SU-DHL-6 (cell line): ENCODE results near the gene COX4I2.

Experiments used
- H2AFZ ChIP-seq: fragments of 200-600 bp; sonication (generic); 2 replicates; pipeline ENCODE4 v1.6.1; 2014; ENCODE audit warnings: low read depth, mild to moderate bottlenecking, moderate library complexity, mixed read lengths, antibody characterized with exemption, low read length; ENCODE audit not compliant: severe bottlenecking
- H3F3A ChIP-seq: fragments of 200-600 bp; shearing (Covaris generic); 2 replicates; pipeline ENCODE4 v1.6.0; 2016; ENCODE audit warnings: antibody characterized with exemption, mild to moderate bottlenecking; ENCODE audit not compliant: insufficient read depth
- H3K27ac ChIP-seq: fragments of 200-600 bp; sonication (generic); 2 replicates; pipeline ENCODE4 v1.5.1; 2016; ENCODE audit warnings: low read depth, mild to moderate bottlenecking, low read length, moderate library complexity, mixed read lengths
- H3K27me3 ChIP-seq: fragments of 200-600 bp; sonication (generic), shearing (Covaris generic); 2 replicates; pipeline ENCODE4 v1.6.0; 2014; ENCODE audit warnings: mild to moderate bottlenecking, low read length
- H3K36me3 ChIP-seq: fragments of 200-600 bp; sonication (generic); 2 replicates; pipeline ENCODE4 v1.6.1; 2014; ENCODE audit warnings: mild to moderate bottlenecking, low read length, mixed read lengths
- H3K4me2 ChIP-seq: fragments of 300-600, 200-600 bp; shearing (Covaris generic), sonication (generic); 2 replicates; pipeline ENCODE4 v1.6.0; 2014; ENCODE audit warnings: low read length, low read depth, mild to moderate bottlenecking; ENCODE audit not compliant: poor library complexity, severe bottlenecking
- H3K4me3 ChIP-seq: fragments of 200-600 bp; sonication (generic); 2 replicates; pipeline ENCODE4 v1.5.1; 2014; ENCODE audit warnings: antibody characterized with exemption, low read length, mild to moderate bottlenecking, mixed read lengths; ENCODE audit not compliant: insufficient read depth, poor library complexity, severe bottlenecking
- H3K79me2 ChIP-seq: fragments of 200-600 bp; sonication (generic); 2 replicates; pipeline ENCODE4 v1.6.1; 2014; ENCODE audit warnings: mild to moderate bottlenecking, low read length, moderate library complexity; ENCODE audit not compliant: insufficient read depth
- H3K9ac ChIP-seq: fragments of 200-600 bp; sonication (generic); 2 replicates; pipeline ENCODE4 v1.7.0; 2014; ENCODE audit warnings: mild to moderate bottlenecking, low read length
- H3K9me2 ChIP-seq: fragments of 200-600 bp; sonication (generic); replicated peaks from 2 replicates; pipeline ENCODE4 v1.6.1; 2014; ENCODE audit warnings: low read length; ENCODE audit not compliant: insufficient read depth
- H3K9me3 ChIP-seq: fragments of 200-600 bp; sonication (generic); 2 replicates; pipeline ENCODE4 v1.6.1; 2014; ENCODE audit warnings: low read length, mixed read lengths; ENCODE audit not compliant: insufficient read depth
- H4K20me1 ChIP-seq: fragments of 200-600 bp; sonication (generic); 2 replicates; pipeline ENCODE4 v1.6.1; 2014; ENCODE audit warnings: low read depth, mild to moderate bottlenecking, antibody characterized with exemption, low read length, moderate library complexity, mixed read lengths
- CTCF ChIP-seq: fragments of 200-600 bp; sonication (generic); IDR thresholded peaks from one replicate; pipeline ENCODE4 v1.5.1; 2017; ENCODE audit warnings: antibody characterized with exemption, mild to moderate bottlenecking, low read length, moderate library complexity; ENCODE audit not compliant: insufficient read depth, poor library complexity, severe bottlenecking
- EZH2phosphoT487 ChIP-seq: fragments of 200-600 bp; sonication (generic), shearing (Covaris generic); conservative IDR thresholded peaks from 2 replicates; pipeline ENCODE4 v1.6.1; 2018; ENCODE audit warnings: mild to moderate bottlenecking, antibody characterized with exemption, low read length, moderate library complexity, mixed read lengths

COX4I2 gene

DNA sequence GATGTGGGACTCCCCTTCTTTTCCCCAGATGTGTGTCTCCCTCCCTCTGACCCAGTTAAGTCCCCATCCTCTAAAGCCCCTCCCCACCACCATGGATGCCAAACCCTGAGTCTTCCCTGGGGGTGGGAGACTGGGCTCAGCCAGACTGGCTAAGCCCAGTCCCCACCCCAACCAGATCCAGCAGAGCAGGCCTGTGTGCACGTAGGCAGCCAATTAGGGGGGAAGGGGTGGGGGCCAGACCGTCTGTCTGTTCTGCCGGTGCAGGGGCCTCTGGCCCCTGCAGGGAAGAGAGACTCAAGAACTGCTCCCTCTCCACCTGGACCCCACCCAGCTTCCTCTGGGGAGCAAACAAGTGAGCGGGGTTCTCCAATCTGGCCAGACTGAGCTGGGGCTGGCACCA, 605 bp downstream of the COX4I2 start:
- no peak for TF ChIP-seq CTCF
- TF ChIP-seq EZH2phosphoT487, result no peak
- Histone ChIP-seq H3K9me2 (no peaks in the 10 kb centered on the region), H3K79me2 (no peaks in the 10 kb centered on the region), H2AFZ (no peak overlapping the region), H4K20me1 (no peaks in the 10 kb centered on the region), H3K4me2 (no peak overlapping the region), H3K9ac (no peak overlapping the region), H3K4me3 (no peak overlapping the region), H3K27ac (no peak overlapping the region), H3K9me3 (no peaks in the 10 kb centered on the region), H3F3A (no peaks in the 10 kb centered on the region), H3K27me3 (no peaks in the 10 kb centered on the region), H3K36me3 (no peaks in the 10 kb centered on the region)

DNA sequence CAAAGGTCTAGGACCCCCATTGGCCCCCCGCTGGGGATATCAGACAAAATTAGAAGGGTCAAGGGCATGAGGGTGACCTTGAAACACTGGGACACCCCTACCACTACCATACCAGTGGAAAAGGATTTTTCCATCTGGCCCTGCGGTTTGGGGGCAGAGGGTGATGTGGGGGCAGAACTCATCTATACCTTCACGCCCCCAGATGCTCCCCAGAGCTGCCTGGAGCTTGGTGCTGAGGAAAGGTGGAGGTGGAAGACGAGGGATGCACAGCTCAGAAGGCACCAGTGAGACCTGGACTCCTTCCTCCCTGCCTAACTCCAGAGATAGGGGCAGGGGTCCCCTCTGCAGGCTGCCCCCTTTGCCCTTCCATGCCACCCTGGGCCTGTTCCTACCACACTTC, 1.1 kb downstream of the COX4I2 start:
- Histone ChIP-seq H3F3A (no peaks in the 10 kb centered on the region), H3K9me3 (no peaks in the 10 kb centered on the region), H2AFZ (no peak overlapping the region), H3K9me2 (no peaks in the 10 kb centered on the region), H3K9ac (no peak overlapping the region), H3K27me3 (no peaks in the 10 kb centered on the region), H3K36me3 (no peaks in the 10 kb centered on the region), H3K4me2 (no peak overlapping the region), H4K20me1 (no peaks in the 10 kb centered on the region), H3K27ac (no peak overlapping the region), H3K4me3 (no peak overlapping the region), H3K79me2 (no peaks in the 10 kb centered on the region)
- TF ChIP-seq EZH2phosphoT487 (no peak), CTCF (no peak)

GRCh38 chr20:31640259-31640658, 2.5 kb downstream of the COX4I2 start:
- no peak for TF ChIP-seq CTCF
- TF ChIP-seq EZH2phosphoT487, result no peak
- no peaks in the 10 kb centered on the region for H4K20me1 ChIP-seq

DNA sequence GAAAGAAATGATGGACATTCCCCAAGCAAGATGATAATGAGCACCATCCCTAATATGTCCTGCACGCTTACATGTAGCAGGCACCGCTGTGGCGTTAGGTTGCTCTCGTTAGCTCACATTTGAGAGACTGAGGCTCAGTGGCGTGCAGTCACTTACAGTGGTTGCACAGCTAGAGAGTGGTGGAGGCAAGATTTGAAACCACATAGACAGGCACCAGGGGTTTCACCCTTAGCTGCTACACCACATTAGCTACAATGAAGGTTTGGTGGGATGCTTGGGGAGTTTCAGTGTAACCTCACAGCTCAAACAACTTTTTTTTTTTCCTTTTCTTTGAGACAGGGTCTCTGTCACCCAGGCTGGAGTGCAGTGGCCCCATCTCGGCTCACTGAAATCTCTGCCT, 3.7 kb downstream of the COX4I2 start:
- no peaks in the 10 kb centered on the region for H3K79me2 ChIP-seq
- H3K4me3 ChIP-seq, result no peak overlapping the region
- H3K36me3 ChIP-seq, result no peaks in the 10 kb centered on the region
- no peaks in the 10 kb centered on the region for H4K20me1 ChIP-seq
- H3K27ac ChIP-seq, result no peak overlapping the region
- H3K9me2 ChIP-seq, result no peaks in the 10 kb centered on the region
- H3F3A ChIP-seq, result no peaks in the 10 kb centered on the region
- H3K27me3 ChIP-seq, result no peaks in the 10 kb centered on the region
- H3K9ac ChIP-seq, result no peak overlapping the region
- no peak for TF ChIP-seq CTCF
- H3K9me3 ChIP-seq, result no peaks in the 10 kb centered on the region
- H2AFZ ChIP-seq, result no peak overlapping the region
- no peak overlapping the region for H3K4me2 ChIP-seq

More at GRCh38 chr20:31640259-31640658, 2.5 kb downstream of the COX4I2 start:
- no peaks in the 10 kb centered on the region for H3K36me3 ChIP-seq
- no peak overlapping the region for H2AFZ ChIP-seq
- no peaks in the 10 kb centered on the region for H3K79me2 ChIP-seq
- no peaks in the 10 kb centered on the region for H3K9me2 ChIP-seq
- no peaks in the 10 kb centered on the region for H3K9me3 ChIP-seq
- H3F3A ChIP-seq, result no peaks in the 10 kb centered on the region
- no peaks in the 10 kb centered on the region for H3K27me3 ChIP-seq
- H3K9ac ChIP-seq, result no peak overlapping the region
- H3K27ac ChIP-seq, result no peak overlapping the region
- H3K4me3 ChIP-seq, result no peak overlapping the region
- H3K4me2 ChIP-seq, result no peak overlapping the region
